Vagina (tissue), 2 donors: ENCODE measurements around the gene CAMK2A.

Experiments
- CTCF ChIP-seq, 3 experiments: fragments of 450-650 bp in 2 of 3; fragments of 200-600 bp in 1 of 3; sonication (generic) in 1 of 3; IDR thresholded peaks; one replicate each; pipeline ENCODE4 v1.5.1; 2017 to 2019; ENCODE audit warnings: antibody characterized with exemption in 3 of 3, mild to moderate bottlenecking in 2 of 3, moderate library complexity in 2 of 3
- POLR2AphosphoS5 ChIP-seq, 2 donors: sonication (generic); formaldehyde crosslinking; IDR thresholded peaks; one replicate each; pipeline ENCODE4 v1.9.0; 2017; ENCODE audit warnings: antibody characterized with exemption in 2 of 2, mild to moderate bottlenecking in 2 of 2, low read depth in 1 of 2; ENCODE audit not compliant: insufficient read depth in 1 of 2

- TF ChIP-seq CTCF (IDR thresholded peaks at IDR 0.05) (no peak), POLR2AphosphoS5 (IDR thresholded peaks at IDR 0.05; ENCODE audit: insufficient read depth in 1 of 2, low read depth in 1 of 2) (no peak)
These were observed 72.5 kb downstream of the CAMK2A start for GRCh38 chr5:150217038-150217437.
